Neural crest cell (in vitro differentiated cells): ENCODE data around the gene CPXM2. TPM values are rescaled to one million over a fixed set of nuclear protein-coding genes. Genes with fewer than 3 reads are reported as not detected.

Experiments used
- DNase-seq: peaks from one replicate; pipeline ENCODE4 v3.0.0; 2021; ENCODE audit warnings: low read depth, mixed read lengths, low spot score
- H3K27ac Mint-ChIP-seq: one replicate; pipeline ENCODE4 v1.8.0; 2021; ENCODE audit warnings: mild to moderate bottlenecking, mixed read lengths; ENCODE audit not compliant: unreplicated experiment
- H3K27me3 Mint-ChIP-seq: 2 replicates; pipeline ENCODE4 v1.8.0; 2021; ENCODE audit warnings: low read depth, mild to moderate bottlenecking, mixed read lengths
- H3K36me3 Mint-ChIP-seq: 2 replicates; pipeline ENCODE4 v1.8.0; 2021; ENCODE audit warnings: low read depth, mild to moderate bottlenecking, mixed read lengths
- H3K4me1 Mint-ChIP-seq: 2 replicates; pipeline ENCODE4 v1.8.0; 2021; ENCODE audit warnings: mixed read lengths
- H3K4me3 Mint-ChIP-seq: one replicate; pipeline ENCODE4 v1.8.0; 2021; ENCODE audit warnings: mild to moderate bottlenecking, mixed read lengths
- H3K9me3 Mint-ChIP-seq: 2 replicates; pipeline ENCODE4 v1.8.0; 2021; ENCODE audit warnings: mixed read lengths
- total RNA-seq: library from RNA; stranded (reverse); gene quantifications from 2 replicates; pipeline ENCODE4 v1.2.1, GENCODE V29; 2021
- TF ChIP-seq, protein P1 (sequence below): fragments of 200-600 bp; sonication (generic); conservative IDR thresholded peaks from 2 replicates; pipeline ENCODE4 v1.5.0; 2021; ENCODE audit warnings: antibody characterized with exemption, mild to moderate bottlenecking

The CPXM2 gene
- total RNA-seq, 1 donor from 2014 or later = not detected

DNA sequence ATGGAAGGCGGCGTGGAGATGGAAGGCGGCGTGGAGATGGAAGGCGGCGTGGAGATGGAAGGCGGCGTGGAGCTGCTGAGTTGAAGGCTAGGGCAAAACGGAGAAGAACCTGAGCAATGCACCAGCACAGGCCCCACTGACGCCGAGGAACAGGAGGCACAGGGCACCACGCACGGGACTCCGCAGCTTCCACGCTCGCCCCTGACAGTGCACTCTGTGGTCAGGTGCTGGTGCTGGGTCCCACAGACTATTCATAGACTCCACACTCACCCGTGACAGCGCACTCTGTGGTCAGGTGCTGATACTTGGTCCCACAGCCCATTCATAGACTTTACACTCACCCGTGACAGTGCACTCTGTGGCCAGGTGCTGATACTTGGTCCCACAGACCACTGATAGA lies 34.0 kb downstream of the CPXM2 start:
- Mint-ChIP-seq H3K36me3 (no peaks in the 10 kb centered on the region), H3K4me1 (no peaks in the 10 kb centered on the region), H3K27me3 (peaks cover 12% of the 10 kb centered on the region), H3K27ac (no peak overlapping the region), H3K4me3 (no peak overlapping the region), H3K9me3 (no peaks in the 10 kb centered on the region)
- DNase-seq = no peak
- TF ChIP-seq, protein P1, sequence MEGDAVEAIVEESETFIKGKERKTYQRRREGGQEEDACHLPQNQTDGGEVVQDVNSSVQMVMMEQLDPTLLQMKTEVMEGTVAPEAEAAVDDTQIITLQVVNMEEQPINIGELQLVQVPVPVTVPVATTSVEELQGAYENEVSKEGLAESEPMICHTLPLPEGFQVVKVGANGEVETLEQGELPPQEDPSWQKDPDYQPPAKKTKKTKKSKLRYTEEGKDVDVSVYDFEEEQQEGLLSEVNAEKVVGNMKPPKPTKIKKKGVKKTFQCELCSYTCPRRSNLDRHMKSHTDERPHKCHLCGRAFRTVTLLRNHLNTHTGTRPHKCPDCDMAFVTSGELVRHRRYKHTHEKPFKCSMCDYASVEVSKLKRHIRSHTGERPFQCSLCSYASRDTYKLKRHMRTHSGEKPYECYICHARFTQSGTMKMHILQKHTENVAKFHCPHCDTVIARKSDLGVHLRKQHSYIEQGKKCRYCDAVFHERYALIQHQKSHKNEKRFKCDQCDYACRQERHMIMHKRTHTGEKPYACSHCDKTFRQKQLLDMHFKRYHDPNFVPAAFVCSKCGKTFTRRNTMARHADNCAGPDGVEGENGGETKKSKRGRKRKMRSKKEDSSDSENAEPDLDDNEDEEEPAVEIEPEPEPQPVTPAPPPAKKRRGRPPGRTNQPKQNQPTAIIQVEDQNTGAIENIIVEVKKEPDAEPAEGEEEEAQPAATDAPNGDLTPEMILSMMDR = no peak

DNA sequence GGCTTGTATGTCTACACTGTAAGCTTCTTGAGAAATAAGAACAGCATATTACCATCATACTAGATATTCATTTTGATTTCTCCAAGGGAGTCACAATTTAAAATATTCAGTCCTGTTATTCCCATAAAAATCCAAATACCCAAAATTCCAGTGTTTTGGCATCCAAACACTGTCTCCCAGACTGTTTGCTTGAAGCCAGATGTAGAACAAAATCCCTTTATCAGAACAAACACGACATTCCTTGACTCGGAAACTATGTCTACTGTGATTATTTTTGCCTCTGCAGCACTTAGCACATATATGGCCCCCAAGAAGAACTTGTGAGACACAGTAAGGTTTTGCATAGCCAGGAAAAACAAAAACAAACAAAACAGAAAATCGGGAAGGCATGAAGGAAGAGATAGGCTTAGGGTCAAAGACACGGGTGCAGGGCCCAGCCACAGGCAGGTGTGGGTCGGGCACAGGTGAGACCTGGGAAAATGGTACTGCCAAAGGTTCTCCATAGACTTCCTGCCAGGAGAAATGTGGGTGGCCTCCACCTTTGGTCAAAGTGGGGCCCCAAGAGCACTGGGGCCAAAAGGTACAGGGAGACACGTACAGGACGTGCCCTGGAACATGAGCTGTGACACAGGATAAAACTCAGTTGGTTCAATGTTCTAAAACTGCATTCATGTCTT lies 36.5 kb downstream of the CPXM2 start:
- H3K9me3 Mint-ChIP-seq = peaks cover 2% of the 10 kb centered on the region
- H3K4me3 Mint-ChIP-seq = no peak overlapping the region
- H3K36me3 Mint-ChIP-seq = no peaks in the 10 kb centered on the region
- H3K27me3 Mint-ChIP-seq = peaks cover 22% of the 10 kb centered on the region
- TF ChIP-seq, protein P1 = no peak
- H3K4me1 Mint-ChIP-seq = no peaks in the 10 kb centered on the region
- no peak for DNase-seq
- H3K27ac Mint-ChIP-seq = no peak overlapping the region

DNA sequence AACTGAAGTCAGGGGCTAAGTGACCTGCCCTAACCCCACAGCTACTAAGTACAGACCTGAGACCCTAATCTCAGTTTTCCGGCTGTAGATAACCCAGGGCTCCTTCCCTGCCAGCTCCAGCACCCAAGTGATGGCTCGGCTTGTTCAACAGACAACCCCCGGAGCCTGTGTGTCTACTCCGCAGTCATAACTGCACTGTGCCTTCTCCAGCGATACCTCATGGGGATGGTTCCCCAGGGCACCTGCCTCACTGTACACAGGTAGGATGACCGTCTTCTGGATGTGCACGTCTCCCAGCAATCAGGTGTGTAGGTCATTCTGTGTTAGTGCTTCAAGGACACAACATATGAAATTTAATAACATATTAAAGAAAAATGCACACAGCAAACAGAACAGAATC lies 37.1 kb downstream of the CPXM2 start:
- no peak for DNase-seq
- Mint-ChIP-seq H3K4me3 (no peak overlapping the region), H3K27me3 (peaks cover 22% of the 10 kb centered on the region), H3K36me3 (no peaks in the 10 kb centered on the region), H3K27ac (no peak overlapping the region), H3K4me1 (no peaks in the 10 kb centered on the region), H3K9me3 (peaks cover 2% of the 10 kb centered on the region)
- TF ChIP-seq, protein P1 = no peak

DNA sequence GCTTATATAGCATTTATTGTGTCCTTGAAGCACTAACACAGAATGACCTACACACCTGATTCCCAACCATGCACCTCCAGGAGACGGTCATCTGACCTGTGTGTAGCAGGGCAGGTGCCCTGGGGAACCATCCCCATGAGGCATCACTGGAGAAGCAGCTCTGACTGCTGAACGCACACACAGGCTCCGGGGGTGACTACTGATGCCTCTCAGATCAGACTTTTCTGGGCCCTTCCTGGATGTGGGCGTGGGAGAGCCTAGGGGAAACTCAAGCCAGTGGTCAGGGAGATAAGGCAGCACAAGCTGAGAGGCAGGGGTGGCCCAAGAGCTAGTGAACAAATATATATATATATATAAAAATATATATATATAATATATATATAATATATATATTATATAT lies 37.6 kb downstream of the CPXM2 start:
- Mint-ChIP-seq H3K36me3 (no peaks in the 10 kb centered on the region), H3K9me3 (peaks cover 2% of the 10 kb centered on the region), H3K4me1 (peaks cover 2% of the 10 kb centered on the region), H3K27ac (no peak overlapping the region), H3K27me3 (peaks cover 22% of the 10 kb centered on the region), H3K4me3 (no peak overlapping the region)
- TF ChIP-seq, protein P1 = no peak
- no peak for DNase-seq

DNA sequence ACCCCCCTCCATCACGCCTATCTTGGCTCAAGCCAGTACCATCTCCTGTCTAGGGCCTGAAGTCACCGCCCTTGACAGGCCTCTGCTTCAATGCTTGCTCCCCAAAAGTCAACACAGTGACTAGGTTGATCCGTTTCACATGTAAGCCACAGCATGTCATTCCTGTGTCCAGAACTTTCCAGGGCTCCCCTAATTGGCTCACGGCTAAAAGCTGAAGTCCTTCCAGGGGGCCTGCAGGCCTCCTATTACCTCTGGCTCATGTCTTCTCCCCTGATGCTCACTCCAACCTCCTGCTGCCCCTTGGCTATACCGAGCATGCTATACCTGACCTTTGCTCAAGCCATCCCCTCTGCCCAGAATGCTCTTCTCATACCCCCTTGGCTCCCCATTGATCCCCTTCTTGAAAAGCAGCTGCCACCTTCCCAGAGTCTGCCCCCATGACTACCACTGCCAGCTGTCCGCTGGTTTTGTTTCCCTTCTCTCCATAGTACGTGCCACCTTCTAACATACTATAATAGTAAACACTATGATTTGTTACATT lies 39.1 kb downstream of the CPXM2 start:
- H3K9me3 Mint-ChIP-seq = peaks cover 2% of the 10 kb centered on the region
- peaks cover 4% of the 10 kb centered on the region for H3K4me1 Mint-ChIP-seq
- TF ChIP-seq, protein P1 = no peak
- H3K4me3 Mint-ChIP-seq = no peak overlapping the region
- H3K36me3 Mint-ChIP-seq = no peaks in the 10 kb centered on the region
- peaks cover 22% of the 10 kb centered on the region for H3K27me3 Mint-ChIP-seq
- peak overlapping the region; percentile 15 for H3K27ac Mint-ChIP-seq
- DNase-seq = no peak
